OCI-LY1 (cell line): ENCODE measurements around the gene DENND1A.

Source experiments
- H2AFZ ChIP-seq: fragments of 200-600 bp; sonication (generic), shearing (Covaris generic); 2 replicates; pipeline ENCODE4 v1.6.0; 2014; ENCODE audit warnings: antibody characterized with exemption, mild to moderate bottlenecking, low read length
- H3F3A ChIP-seq: fragments of 200-600 bp; sonication (generic), shearing (Covaris generic); 2 replicates; pipeline ENCODE4 v1.6.0; 2014; ENCODE audit warnings: mild to moderate bottlenecking, antibody characterized with exemption, low read length, moderate library complexity; ENCODE audit not compliant: insufficient read depth
- H3K27ac ChIP-seq: fragments of 200-600 bp; sonication (generic); 2 replicates; pipeline ENCODE4 v1.5.1; 2014; ENCODE audit warnings: low read length, mixed run types, mild to moderate bottlenecking, low read depth; ENCODE audit not compliant: poor library complexity, severe bottlenecking
- H3K27me3 ChIP-seq: fragments of 200-600 bp; sonication (generic); 2 replicates; pipeline ENCODE4 v1.6.0; 2014; ENCODE audit warnings: antibody characterized with exemption, mild to moderate bottlenecking, low read length, moderate library complexity; ENCODE audit not compliant: insufficient read depth
- H3K36me3 ChIP-seq: fragments of 200-600 bp; sonication (generic); 2 replicates; pipeline ENCODE4 v1.6.1; 2014; ENCODE audit warnings: mild to moderate bottlenecking, antibody characterized with exemption, low read length, moderate library complexity, mixed read lengths; ENCODE audit not compliant: insufficient read depth
- H3K4me1 ChIP-seq: fragments of 200-600 bp; sonication (generic); 2 replicates; pipeline ENCODE4 v1.5.1; 2014; ENCODE audit warnings: mild to moderate bottlenecking, low read length, moderate library complexity; ENCODE audit not compliant: insufficient read depth, severe bottlenecking
- H3K4me2 ChIP-seq: fragments of 200-600 bp; sonication (generic), shearing (Covaris generic); 2 replicates; pipeline ENCODE4 v1.6.1; 2014; ENCODE audit warnings: low read length
- H3K4me3 ChIP-seq: fragments of 200-600 bp; sonication (generic); 2 replicates; pipeline ENCODE4 v1.5.1; 2014; ENCODE audit warnings: low read length, low read depth, mild to moderate bottlenecking, mixed read lengths; ENCODE audit not compliant: poor library complexity, severe bottlenecking
- H3K79me2 ChIP-seq: fragments of 200-600 bp; shearing (Covaris generic); 2 replicates; pipeline ENCODE4 v1.6.1; 2016; ENCODE audit warnings: mixed run types, low read length, mixed read lengths; ENCODE audit not compliant: insufficient read depth
- H3K9ac ChIP-seq: fragments of 200-600 bp; sonication (generic), shearing (Covaris generic); 2 replicates; pipeline ENCODE4 v1.6.1; 2014; ENCODE audit warnings: mild to moderate bottlenecking, low read length, mixed read lengths
- H3K9me2 ChIP-seq: fragments of 200-600 bp; sonication (generic), shearing (Covaris generic); 2 replicates; pipeline ENCODE4 v1.6.1; 2014; ENCODE audit warnings: low read depth, mild to moderate bottlenecking, low read length, mixed read lengths
- H3K9me3 ChIP-seq: fragments of 200-600 bp; shearing (Covaris generic); 2 replicates; pipeline ENCODE4 v1.6.1; 2014; ENCODE audit warnings: low read length, mixed read lengths
- H4K20me1 ChIP-seq: fragments of 200-600 bp; sonication (generic), shearing (Covaris generic); 2 replicates; pipeline ENCODE4 v1.6.0; 2016; ENCODE audit warnings: mild to moderate bottlenecking, low read length; ENCODE audit not compliant: insufficient read depth
- EZH2 ChIP-seq: fragments of 200-600 bp; sonication (generic), shearing (Covaris generic); IDR thresholded peaks from 2 replicates; pipeline ENCODE4 v1.8.0; 2017; ENCODE audit warnings: borderline replicate concordance, mixed run types, mild to moderate bottlenecking, antibody characterized with exemption, low read length, moderate library complexity, mixed read lengths
- TF ChIP-seq, protein P1 (sequence below): fragments of 200-600 bp; sonication (generic), shearing (Covaris generic); IDR thresholded peaks from 2 replicates; pipeline ENCODE4 v1.5.1; 2017; ENCODE audit warnings: mild to moderate bottlenecking, antibody characterized with exemption, low read length, moderate library complexity, mixed read lengths

DENND1A gene

DNA sequence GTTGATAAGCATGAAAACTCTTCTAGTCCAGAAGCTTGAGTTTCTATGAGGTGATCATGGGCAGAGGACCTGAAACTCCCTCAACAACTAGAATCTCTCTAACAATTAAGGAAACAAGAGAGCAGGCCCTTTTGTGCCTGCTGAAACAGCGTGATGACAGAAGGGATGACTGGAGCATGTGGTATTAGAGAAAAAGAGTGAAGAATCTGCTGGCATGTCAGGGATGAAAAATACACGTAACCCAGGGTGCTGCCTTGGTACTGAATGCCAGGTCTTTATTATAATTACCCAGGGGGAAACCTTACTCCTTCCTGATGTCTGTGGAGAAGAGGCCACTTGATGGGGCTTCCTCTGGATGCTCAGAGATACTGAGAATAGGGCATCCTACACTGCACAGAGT lies 406.1 kb downstream of the DENND1A start:
- Histone ChIP-seq H3K4me3 (no peak overlapping the region), H3K36me3 (no peaks in the 10 kb centered on the region), H3K4me1 (no peaks in the 10 kb centered on the region), H3F3A (no peaks in the 10 kb centered on the region), H3K27ac (no peak overlapping the region), H2AFZ (no peak overlapping the region), H3K79me2 (no peaks in the 10 kb centered on the region), H3K9ac (no peak overlapping the region), H3K27me3 (no peaks in the 10 kb centered on the region), H4K20me1 (no peaks in the 10 kb centered on the region), H3K9me3 (no peaks in the 10 kb centered on the region), H3K9me2 (no peaks in the 10 kb centered on the region), H3K4me2 (no peak overlapping the region)
- TF ChIP-seq, protein P1, sequence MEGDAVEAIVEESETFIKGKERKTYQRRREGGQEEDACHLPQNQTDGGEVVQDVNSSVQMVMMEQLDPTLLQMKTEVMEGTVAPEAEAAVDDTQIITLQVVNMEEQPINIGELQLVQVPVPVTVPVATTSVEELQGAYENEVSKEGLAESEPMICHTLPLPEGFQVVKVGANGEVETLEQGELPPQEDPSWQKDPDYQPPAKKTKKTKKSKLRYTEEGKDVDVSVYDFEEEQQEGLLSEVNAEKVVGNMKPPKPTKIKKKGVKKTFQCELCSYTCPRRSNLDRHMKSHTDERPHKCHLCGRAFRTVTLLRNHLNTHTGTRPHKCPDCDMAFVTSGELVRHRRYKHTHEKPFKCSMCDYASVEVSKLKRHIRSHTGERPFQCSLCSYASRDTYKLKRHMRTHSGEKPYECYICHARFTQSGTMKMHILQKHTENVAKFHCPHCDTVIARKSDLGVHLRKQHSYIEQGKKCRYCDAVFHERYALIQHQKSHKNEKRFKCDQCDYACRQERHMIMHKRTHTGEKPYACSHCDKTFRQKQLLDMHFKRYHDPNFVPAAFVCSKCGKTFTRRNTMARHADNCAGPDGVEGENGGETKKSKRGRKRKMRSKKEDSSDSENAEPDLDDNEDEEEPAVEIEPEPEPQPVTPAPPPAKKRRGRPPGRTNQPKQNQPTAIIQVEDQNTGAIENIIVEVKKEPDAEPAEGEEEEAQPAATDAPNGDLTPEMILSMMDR = no peak
- no peak for TF ChIP-seq EZH2

DNA sequence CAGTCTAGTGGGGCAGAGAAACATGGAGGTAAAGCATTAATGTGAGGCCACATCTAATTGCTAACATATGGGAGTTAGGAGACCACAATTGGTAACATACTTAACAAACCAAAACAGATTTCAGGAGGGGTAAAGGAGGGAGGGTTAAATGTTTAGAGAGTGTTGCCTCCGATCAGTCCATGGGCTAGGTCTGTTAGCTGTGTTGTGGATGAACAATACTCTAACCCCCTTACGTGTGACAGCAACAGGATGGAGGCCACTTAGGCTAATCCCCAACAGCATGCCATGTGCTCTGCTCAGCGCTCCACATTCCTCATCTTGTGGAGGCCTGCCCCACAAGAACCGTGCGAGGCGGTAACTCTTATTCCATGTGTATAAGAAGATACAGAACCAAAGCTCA lies 406.9 kb downstream of the DENND1A start:
- Histone ChIP-seq H3K27ac (no peak overlapping the region), H3K9me2 (no peaks in the 10 kb centered on the region), H3K36me3 (no peaks in the 10 kb centered on the region), H3K9ac (no peak overlapping the region), H3K79me2 (no peaks in the 10 kb centered on the region), H3K4me2 (no peak overlapping the region), H2AFZ (no peak overlapping the region), H3K4me3 (no peak overlapping the region), H3K27me3 (no peaks in the 10 kb centered on the region), H4K20me1 (no peaks in the 10 kb centered on the region), H3F3A (no peaks in the 10 kb centered on the region), H3K9me3 (no peaks in the 10 kb centered on the region), H3K4me1 (no peaks in the 10 kb centered on the region)
- no peak for TF ChIP-seq EZH2
- TF ChIP-seq, protein P1 = no peak

DNA sequence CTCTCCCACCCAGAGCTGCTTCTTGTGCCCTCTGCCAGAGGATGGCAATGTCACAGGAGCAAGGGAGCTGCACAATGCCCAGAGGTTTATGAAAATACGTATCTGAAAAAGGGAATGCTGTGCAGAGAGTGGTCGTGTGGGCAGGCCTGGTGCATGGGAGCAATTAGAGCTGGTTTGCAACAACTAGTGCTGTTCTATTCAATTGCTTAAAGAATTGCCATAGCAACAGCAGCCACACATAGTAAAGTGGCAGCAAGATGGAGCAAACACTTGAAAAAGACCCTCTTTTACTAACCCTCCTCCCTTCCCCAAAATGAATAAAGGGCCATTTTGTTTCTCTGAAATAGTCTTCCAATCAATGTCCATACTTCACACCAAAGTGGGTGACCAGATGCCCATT lies 407.7 kb downstream of the DENND1A start:
- no peaks in the 10 kb centered on the region for H3K9me2 ChIP-seq
- no peaks in the 10 kb centered on the region for H3K9me3 ChIP-seq
- no peaks in the 10 kb centered on the region for H3K36me3 ChIP-seq
- no peaks in the 10 kb centered on the region for H3F3A ChIP-seq
- no peak for TF ChIP-seq EZH2
- TF ChIP-seq, protein P1 = no peak
- no peak overlapping the region for H3K9ac ChIP-seq
- H3K27ac ChIP-seq = no peak overlapping the region
- H4K20me1 ChIP-seq = no peaks in the 10 kb centered on the region
- no peak overlapping the region for H3K4me3 ChIP-seq
- no peaks in the 10 kb centered on the region for H3K79me2 ChIP-seq
- no peak overlapping the region for H2AFZ ChIP-seq
- no peaks in the 10 kb centered on the region for H3K27me3 ChIP-seq
- H3K4me1 ChIP-seq = no peaks in the 10 kb centered on the region
- no peak overlapping the region for H3K4me2 ChIP-seq
